Heart left ventricle (tissue), 16 donors: ENCODE measurements around the gene DRD3. TPM values are rescaled to one million over a fixed set of nuclear protein-coding genes. Genes with fewer than 3 reads are reported as not detected.

ENCODE experiments used
- ATAC-seq, 4 donors: fragments of 200-7000 bp; cut with Tn5 transposase; one replicate each; pipeline ENCODE4 v1.9.1; 2020 to 2022; ENCODE audit warnings: moderate library complexity in 4 of 4, mild to moderate bottlenecking in 3 of 4, moderate number of reproducible peaks in 1 of 4
- DNase-seq, 5 donors: peaks; one replicate each; pipeline ENCODE4 v3.0.0-alpha.2; 2020
- H3K27ac ChIP-seq, 12 donors: fragments of 200-600 bp; sonication (generic) in 4 of 12; one replicate each; pipeline versions ENCODE4 v1.5.0 to v1.8.0; 2016 to 2022; ENCODE audit warnings: mild to moderate bottlenecking in 2 of 12
- H3K27me3 ChIP-seq, 9 donors: fragments of 200-600 bp; sonication (generic) in 2 of 9; one replicate each; pipeline versions ENCODE4 v1.5.1 to v1.8.0; 2016 to 2022; ENCODE audit warnings: mild to moderate bottlenecking in 3 of 9
- H3K36me3 ChIP-seq, 9 donors: fragments of 200-600 bp; sonication (generic) in 2 of 9; one replicate each; pipeline versions ENCODE4 v1.5.0 to v1.8.0; 2018 to 2022; ENCODE audit warnings: mild to moderate bottlenecking in 2 of 9
- H3K4me1 ChIP-seq, 12 donors: fragments of 200-600 bp; sonication (generic) in 4 of 12; one replicate each; pipeline versions ENCODE4 v1.5.0 to v1.8.0; 2016 to 2022; ENCODE audit warnings: mild to moderate bottlenecking in 3 of 12
- H3K4me3 ChIP-seq, 12 donors: fragments of 200-600 bp; sonication (generic) in 4 of 12; one replicate each; pipeline versions ENCODE4 v1.5.0 to v1.8.0; 2017 to 2022; ENCODE audit warnings: mild to moderate bottlenecking in 9 of 12, moderate library complexity in 4 of 12
- H3K9me3 ChIP-seq, 12 donors: fragments of 200-600 bp; sonication (generic) in 4 of 12; one replicate each; pipeline versions ENCODE4 v1.5.0 to v1.8.0; 2016 to 2022; ENCODE audit warnings: mild to moderate bottlenecking in 1 of 12
- CTCF ChIP-seq, 12 donors: fragments of 200-600 bp; sonication (generic) in 4 of 12; IDR thresholded peaks; one replicate each; pipeline versions ENCODE4 v1.5.0 to v1.8.0; 2018 to 2022; ENCODE audit warnings: antibody characterized with exemption in 12 of 12, mild to moderate bottlenecking in 5 of 12
- POLR2A ChIP-seq, 2 donors: fragments of 450-650 bp; IDR thresholded peaks; one replicate each; pipeline ENCODE4 v1.6.1; 2017; ENCODE audit warnings: antibody characterized with exemption in 2 of 2, mild to moderate bottlenecking in 2 of 2, moderate library complexity in 2 of 2
- WGBS, 4 donors: extraction: QIAGEN DNeasy Blood & Tissue Kit in 2 of 4; methylation state at CpG; one replicate each; pipeline versions ENCODE4 v1.1.5 to v1.1.7; 2013 to 2018; 5-methylcytosine and 5-hydroxymethylcytosine counted together
- intact Hi-C, 10 donors: fragments of 100-400 bp; cut with DNase I; formaldehyde crosslinking; loops; one replicate each; pipeline versions ENCODE4 v1.11.1 to v1.14.2; 2022
- polyA plus RNA-seq, 2 donors: library from polyadenylated mRNA; stranded (reverse); fragments of 200-250 nt; gene quantifications; one replicate each; pipeline ENCODE4 v1.2.3, GENCODE V29; 2013
- total RNA-seq, 9 donors: library from RNA; depleted of rRNA in 2 of 9; stranded (reverse); fragments of >200 nt in 2 of 9; fragmentation: NEBNext Ultra II Directional in 3 of 9; extraction: Animal tissue kit (Norgen Biotek cat#: 25700) in 3 of 9; gene quantifications; one replicate each; pipeline versions ENCODE4 v1.1.0 to v1.2.4, GENCODE V29; 2016 to 2023
- donor health status: ischemic (EF 13 %, LVEDD 7.1; RV severe dilation, severe dysfunction).
- donor health status: healthy with polysubstance abuse.
- donor health status: DM: no; HTN: yes; CAD: no.
- donor health status: DM: no; HTN: no; CAD: no.
- donor health status: ischemic (EF 25% LVEDD 6.9; RV normal size, moderate dysfunction).
- donor health status: ischemic (EF 25% LVEDD 5.7; RV mildly dilated, moderate dysfunction).
- donor health status: healthy.
- donor health status: DM: yes; HTN: yes; CAD: no.
- donor health status: ischemic (EF 35%, LVEDD 5.7; RV mildly dilated, moderate dysfunction).
- donor health status: nonischemic (EF 11% LVEDD 7.7; RV severe dilation, severe dysfunction).
- donor health status: DM: yes; HTN: yes; CAD: no.
- donor health status: PGD.
- donor health status: ischemic (EF 29% LVEDD 5.4; RV normal size, mild dysfunction).
- donor health status: nonischemic (EF 23%, LVEDD 6.1; RV moderate dilation, normal function).

Gene DRD3
- total and polyA plus RNA-seq, 11 donors, result not detected

- DNase-seq, result no peak
- Histone ChIP-seq H3K4me1 (no peaks in the 10 kb centered on the region), H3K36me3 (no peaks in the 10 kb centered on the region), H3K9me3 (no peaks in the 10 kb centered on the region), H3K27me3 (no peaks in the 10 kb centered on the region), H3K27ac (no peak overlapping the region), H3K4me3 (no peak overlapping the region)
- no peak for ATAC-seq
- intact Hi-C loops, result no loop called here
- WGBS, 4 donors, result 69 to 76% (median 72%) methylated on average over 3 of the region's 3 CpGs
- TF ChIP-seq CTCF (IDR thresholded peaks at IDR 0.05), result no peak
- no peak for TF ChIP-seq POLR2A (IDR thresholded peaks at IDR 0.05)
These were observed 27.5 kb upstream of the DRD3 start for GRCh38 chr3:114206342-114206741.

- Histone ChIP-seq H3K27ac (no peak overlapping the region), H3K27me3 (no peaks in the 10 kb centered on the region), H3K9me3 (no peaks in the 10 kb centered on the region), H3K4me3 (no peak overlapping the region), H3K36me3 (no peaks in the 10 kb centered on the region), H3K4me1 (no peaks in the 10 kb centered on the region)
- no peak for TF ChIP-seq CTCF (IDR thresholded peaks at IDR 0.05)
- TF ChIP-seq POLR2A (IDR thresholded peaks at IDR 0.05), result no peak
- no peak for ATAC-seq
- WGBS, 4 donors, result 50 to 64% (median 54%) methylated on average over 2 of the region's 2 CpGs
- no peak for DNase-seq
- intact Hi-C loops, result no loop called here
These were observed 26.7 kb upstream of the DRD3 start for GRCh38 chr3:114205541-114205940.

- DNase-seq (no peak), ATAC-seq (no peak)
- TF ChIP-seq POLR2A (IDR thresholded peaks at IDR 0.05) (no peak), CTCF (IDR thresholded peaks at IDR 0.05) (no peak)
- intact Hi-C loops, result no loop called here
- Histone ChIP-seq H3K36me3 (no peaks in the 10 kb centered on the region), H3K9me3 (no peaks in the 10 kb centered on the region), H3K27ac (no peak overlapping the region), H3K27me3 (no peaks in the 10 kb centered on the region), H3K4me3 (no peak overlapping the region), H3K4me1 (no peaks in the 10 kb centered on the region)
- 79 to 96% (median 85%) methylated on average over 1 of the region's 1 CpG for WGBS, 4 donors
These were observed 15.9 kb upstream of the DRD3 start for GRCh38 chr3:114194750-114195149.

- H3K36me3 ChIP-seq, result no peaks in the 10 kb centered on the region
- intact Hi-C loops, result no loop called here
- no peak for DNase-seq
- H3K4me1 ChIP-seq, result no peaks in the 10 kb centered on the region
- no peak overlapping the region for H3K4me3 ChIP-seq
- no peaks in the 10 kb centered on the region for H3K27me3 ChIP-seq
- H3K27ac ChIP-seq, result no peak overlapping the region
- TF ChIP-seq POLR2A (IDR thresholded peaks at IDR 0.05) (no peak), CTCF (IDR thresholded peaks at IDR 0.05) (no peak)
- H3K9me3 ChIP-seq, result no peaks in the 10 kb centered on the region
- ATAC-seq, result no peak
These were observed 13.3 kb upstream of the DRD3 start for GRCh38 chr3:114192136-114192535.
